Measurements from ENCODE around the gene SLC41A2.

GRCh38 chr12:104986022-104986941 is 28.2 kb upstream of the SLC41A2 start, which contains the start of gene NOPCHAP1:
- no peak for TF ChIP-seq CTCF (IDR thresholded peaks at IDR 0.05)
- no peak for TF ChIP-seq EZH2 (IDR thresholded peaks at IDR 0.05; ENCODE audit: borderline replicate concordance, insufficient read depth, low read depth, low read length, poor library complexity, severe bottlenecking)
